Skin of body (tissue), 2 donors: Measurements from ENCODE around the gene ILKAP. TPM values are rescaled to one million over a fixed set of nuclear protein-coding genes. Genes with fewer than 3 reads are reported as not detected.
A peak's percentile ranks its signal among the peaks of the same experiment; 100 is the strongest.
"Not testable (repeated sequence)": the region's sequence is repeated elsewhere in the genome, so short reads cannot be mapped to it uniquely, and the experiment has no call there.

Experiments used
- DNase-seq: peaks from one replicate; lab custom pipeline; 2025; lab: John Stamatoyannopoulos, UW
- total RNA-seq: library from RNA; depleted of rRNA; stranded (reverse); fragments of >200 nt; gene quantifications from one replicate; pipeline ENCODE4 v1.2.3, GENCODE V29; 2014

The ILKAP gene
- total RNA-seq, 1 donor from 2014 or later: 38.4 TPM

GRCh38 chr2:238202326-238203093, 985 bp downstream of the ILKAP start:
- no peak for DNase-seq

- no peak for DNase-seq
These were observed 13.1 kb downstream of the ILKAP start for GRCh38 chr2:238190445-238190844.

DNA sequence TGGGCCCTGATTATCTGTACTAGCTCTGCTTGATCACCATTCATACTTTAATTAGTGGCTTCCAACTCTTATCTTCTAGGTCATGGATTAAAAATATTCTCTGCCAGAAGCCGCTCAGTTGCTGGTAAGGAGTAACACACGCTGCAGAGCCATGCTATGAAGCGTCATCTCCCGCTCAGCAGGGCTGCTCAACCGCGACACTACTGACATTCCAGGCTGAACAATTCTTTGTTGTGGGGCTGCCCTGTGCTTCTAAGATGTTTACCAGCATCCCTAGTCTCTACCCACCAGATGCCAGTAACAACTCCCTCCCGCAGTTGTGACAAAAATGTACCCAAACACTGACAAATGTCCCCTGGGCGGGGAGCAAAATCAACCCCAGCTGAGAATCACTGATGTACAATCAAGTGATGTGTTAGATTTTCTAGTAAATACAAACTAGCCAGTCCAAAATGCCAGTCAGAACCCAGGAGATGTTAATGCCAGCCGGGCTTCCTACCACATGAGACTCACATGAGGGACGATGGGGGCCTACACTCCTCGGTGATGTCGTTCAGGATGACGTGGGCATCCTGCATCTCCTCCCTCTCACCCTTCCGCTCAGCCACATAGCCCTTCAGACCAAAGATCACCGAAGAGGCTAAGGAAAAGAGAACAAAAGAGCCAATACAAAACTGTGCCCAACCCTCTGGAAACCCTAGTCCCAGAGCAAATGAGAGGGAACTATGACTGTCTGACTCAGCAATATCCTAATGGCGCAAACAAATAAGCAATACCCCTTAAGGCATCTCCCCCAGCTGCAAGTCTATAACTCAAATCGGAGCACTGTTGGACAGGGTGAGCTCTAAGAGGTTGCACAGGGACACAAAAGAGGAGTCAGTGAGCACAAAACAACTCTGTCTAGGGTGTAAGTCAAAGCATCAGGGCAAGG, 15.6 kb downstream of the ILKAP start:
- no peak for DNase-seq

DNA sequence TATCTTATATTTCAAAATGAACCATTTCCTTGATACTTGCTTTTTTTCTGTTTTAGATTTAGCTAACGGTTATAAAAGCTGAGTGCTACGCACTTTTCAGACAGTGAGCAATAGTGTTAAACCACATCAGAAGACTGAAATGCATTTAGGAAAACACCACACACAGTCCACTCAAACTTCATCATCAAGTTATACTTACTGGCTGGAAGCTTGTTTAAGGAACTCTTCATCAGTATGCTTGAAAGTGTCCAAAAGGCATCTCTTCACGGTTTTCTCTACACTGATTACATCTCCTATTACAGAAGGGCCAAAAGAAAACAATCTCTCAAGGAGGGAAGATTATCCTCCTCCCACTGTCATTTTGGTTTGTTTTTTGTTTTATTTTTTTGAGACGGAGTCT, 19.7 kb downstream of the ILKAP start:
- no peak for DNase-seq

GRCh38 chr2:238182362-238182761, 21.1 kb downstream of the ILKAP start:
- DNase-seq: no peak

- no peak for DNase-seq
These were observed 22.9 kb downstream of the ILKAP start for GRCh38 chr2:238180554-238180953.

GRCh38 chr2:238176613-238177012, 26.9 kb downstream of the ILKAP start:
- no peak for DNase-seq

- no peak for DNase-seq
These were observed 28.8 kb downstream of the ILKAP start for GRCh38 chr2:238174701-238175100.

GRCh38 chr2:238174291-238174690, 29.2 kb downstream of the ILKAP start:
- no peak for DNase-seq

DNA sequence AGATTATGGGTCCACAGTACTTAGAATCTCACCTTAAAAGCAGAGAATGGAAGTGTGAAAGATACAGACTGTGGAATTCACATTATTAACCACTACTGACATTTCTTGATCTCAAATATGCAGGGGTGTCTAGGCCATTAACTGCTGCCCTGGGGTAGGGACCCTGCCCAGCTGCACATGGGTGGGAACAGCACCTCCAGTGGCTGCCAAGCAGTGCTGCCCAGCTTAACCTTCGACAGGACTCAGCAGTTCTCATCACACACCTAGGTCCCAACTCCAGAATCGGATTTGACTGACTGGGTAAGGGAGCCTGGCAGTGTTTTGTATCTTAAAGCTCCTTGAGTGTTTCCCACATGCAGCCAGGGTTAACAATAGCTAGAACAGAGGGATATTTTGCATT, 29.8 kb downstream of the ILKAP start:
- no peak for DNase-seq

GRCh38 chr2:238172439-238172838, 31.1 kb downstream of the ILKAP start:
- no peak for DNase-seq

- DNase-seq: no peak
These were observed 31.8 kb downstream of the ILKAP start for GRCh38 chr2:238171575-238172187.

DNA sequence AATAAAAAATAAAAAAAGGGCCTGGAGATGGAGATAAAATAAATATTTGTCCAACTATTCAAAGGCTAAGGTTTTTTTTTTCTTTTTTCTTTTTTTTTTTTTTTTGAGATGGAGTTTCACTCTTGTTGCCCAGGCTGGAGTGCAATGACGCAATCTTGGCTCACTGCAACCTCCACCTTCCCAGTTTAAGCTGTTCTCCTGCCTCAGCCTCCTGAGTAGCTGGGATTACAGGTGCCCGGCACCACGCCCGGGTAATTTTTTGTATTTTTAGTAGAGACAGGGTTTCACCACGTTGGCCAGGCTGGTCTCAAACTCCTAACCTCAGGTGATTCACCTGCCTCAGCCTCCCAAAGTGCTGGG, 32.4 kb downstream of the ILKAP start:
- DNase-seq: not testable (repeated sequence)

DNA sequence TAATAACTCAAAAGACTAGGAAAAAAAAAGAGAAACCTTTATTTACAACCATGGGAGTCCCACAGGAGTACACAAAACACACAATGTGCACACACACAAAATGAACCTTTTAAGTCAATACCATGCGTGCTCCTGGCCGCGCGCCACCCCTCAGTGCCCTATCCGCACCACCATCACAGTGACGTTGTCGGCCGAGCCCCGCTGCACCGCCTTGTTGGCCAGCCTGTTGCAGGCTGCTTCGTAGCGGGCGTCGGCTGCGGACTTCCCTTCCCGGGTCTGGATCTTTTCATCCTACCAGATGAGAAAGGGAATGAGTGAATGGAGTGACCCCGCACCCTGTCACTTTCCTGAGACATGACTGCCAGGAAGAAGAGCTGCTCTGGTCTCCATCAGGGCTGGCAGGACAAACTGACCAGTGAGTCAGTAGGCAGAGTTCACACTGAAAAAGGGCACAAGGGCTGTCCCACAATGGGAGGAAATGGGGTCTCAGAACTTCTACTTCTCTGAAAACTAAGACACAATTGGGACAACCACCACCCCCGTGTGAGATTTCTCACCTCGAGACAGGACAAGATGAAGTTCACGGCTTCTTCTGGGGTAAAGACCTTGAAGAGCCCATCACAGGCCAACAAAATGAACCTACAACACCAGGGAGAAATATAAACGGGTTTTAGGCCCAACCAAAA, 33.0 kb downstream of the ILKAP start:
- no peak for DNase-seq

- DNase-seq: no peak
These were observed 33.7 kb downstream of the ILKAP start for GRCh38 chr2:238169708-238170251.

- peak; percentile 5 for DNase-seq
These were observed 34.3 kb downstream of the ILKAP start for GRCh38 chr2:238169048-238169707.

- DNase-seq: no peak
These were observed 35.1 kb downstream of the ILKAP start for GRCh38 chr2:238168196-238169047.

DNA sequence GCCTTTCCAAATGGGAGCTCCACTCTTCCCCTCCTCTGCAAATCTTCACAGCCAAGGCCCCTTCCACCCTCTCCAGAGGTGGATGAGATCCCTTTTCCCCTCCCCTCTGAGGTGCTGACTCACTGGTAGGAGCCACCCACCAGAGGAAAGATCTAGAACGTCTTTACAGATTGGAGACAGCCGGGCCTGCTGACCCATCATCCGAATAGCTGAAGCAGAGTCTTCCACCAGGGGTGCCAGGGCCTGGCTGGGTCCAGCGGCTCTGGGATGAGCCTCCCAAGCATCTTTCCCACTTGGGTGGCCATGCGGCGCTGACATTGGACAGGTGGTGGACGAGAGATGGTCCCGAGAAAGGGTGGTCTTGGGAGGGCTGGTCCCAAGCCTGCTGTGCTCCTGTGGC, 35.7 kb downstream of the ILKAP start:
- DNase-seq: no peak

- DNase-seq: no peak
These were observed 36.2 kb downstream of the ILKAP start for GRCh38 chr2:238167344-238167715.
